ENCODE results near the gene MCF2L. TPM values are rescaled to one million over a fixed set of nuclear protein-coding genes. Genes with fewer than 3 reads are reported as not detected.

Gene MCF2L
- total RNA-seq, 1 donor from 2014 or later, result 41.2 TPM

- H3K4me1 ChIP-seq, result no peaks in the 10 kb centered on the region
- TF ChIP-seq CTCF (IDR thresholded peaks at IDR 0.05; ENCODE audit: borderline replicate concordance), result no peak
- H3K36me3 ChIP-seq, result peaks cover 61% of the 10 kb centered on the region
- no peak overlapping the region for H3K27ac ChIP-seq (replicated peaks)
- no peaks in the 10 kb centered on the region for H3K27me3 ChIP-seq (ENCODE audit: low read depth)
- no peaks in the 10 kb centered on the region for H3K9me3 ChIP-seq (replicated peaks)
- H3K4me3 ChIP-seq, result no peak overlapping the region
- no peak for DNase-seq
- intact Hi-C loops (cut with micrococcal nuclease), result no loop called here
These were observed 103.4 kb downstream of the MCF2L start for GRCh38 chr13:113072376-113072775.

GRCh38 chr13:113073942-113074341 is 104.9 kb downstream of the MCF2L start:
- Histone ChIP-seq H3K27me3 (ENCODE audit: low read depth) (no peaks in the 10 kb centered on the region), H3K27ac (replicated peaks) (no peak overlapping the region), H3K36me3 (peaks cover 77% of the 10 kb centered on the region), H3K4me3 (no peak overlapping the region), H3K4me1 (peaks cover 2% of the 10 kb centered on the region), H3K9me3 (replicated peaks) (no peaks in the 10 kb centered on the region)
- no peak for DNase-seq
- no peak for TF ChIP-seq CTCF (IDR thresholded peaks at IDR 0.05; ENCODE audit: borderline replicate concordance)
- intact Hi-C loops (cut with micrococcal nuclease), result no loop called here

GRCh38 chr13:113074401-113074800 is 105.4 kb downstream of the MCF2L start:
- intact Hi-C loops (cut with micrococcal nuclease), result no loop called here
- Histone ChIP-seq H3K9me3 (replicated peaks) (no peaks in the 10 kb centered on the region), H3K4me3 (no peak overlapping the region), H3K27ac (replicated peaks) (no peak overlapping the region), H3K27me3 (ENCODE audit: low read depth) (no peaks in the 10 kb centered on the region), H3K4me1 (peaks cover 7% of the 10 kb centered on the region), H3K36me3 (peaks cover 81% of the 10 kb centered on the region)
- no peak for TF ChIP-seq CTCF (IDR thresholded peaks at IDR 0.05; ENCODE audit: borderline replicate concordance)
- no peak for DNase-seq

GRCh38 chr13:113074876-113075275 is 105.9 kb downstream of the MCF2L start:
- Histone ChIP-seq H3K4me3 (no peak overlapping the region), H3K27me3 (ENCODE audit: low read depth) (no peaks in the 10 kb centered on the region), H3K27ac (replicated peaks) (no peak overlapping the region), H3K4me1 (peaks cover 7% of the 10 kb centered on the region), H3K9me3 (replicated peaks) (no peaks in the 10 kb centered on the region), H3K36me3 (peaks cover 82% of the 10 kb centered on the region)
- DNase-seq, result no peak
- intact Hi-C loops (cut with micrococcal nuclease), result no loop called here
- no peak for TF ChIP-seq CTCF (IDR thresholded peaks at IDR 0.05; ENCODE audit: borderline replicate concordance)

- TF ChIP-seq CTCF (IDR thresholded peaks at IDR 0.05; ENCODE audit: borderline replicate concordance), result no peak
- Histone ChIP-seq H3K27ac (replicated peaks) (no peak overlapping the region), H3K36me3 (peaks cover 74% of the 10 kb centered on the region), H3K9me3 (replicated peaks) (no peaks in the 10 kb centered on the region), H3K4me1 (peaks cover 7% of the 10 kb centered on the region), H3K4me3 (no peak overlapping the region), H3K27me3 (ENCODE audit: low read depth) (no peaks in the 10 kb centered on the region)
- intact Hi-C loops (cut with micrococcal nuclease), result no loop called here
- no peak for DNase-seq
These were observed 106.7 kb downstream of the MCF2L start for GRCh38 chr13:113075711-113076110.
